Ovary (tissue), 9 donors: ENCODE measurements around the gene DUSP16. TPM values are rescaled to one million over a fixed set of nuclear protein-coding genes. Genes with fewer than 3 reads are reported as not detected.
"Not testable (repeated sequence)": the region's sequence is repeated elsewhere in the genome, so short reads cannot be mapped to it uniquely, and the experiment has no call there.

Source experiments
- DNase-seq, 5 donors: peaks; one replicate each; pipeline ENCODE4 v3.0.0-alpha.2; 2019 to 2020
- H3K27ac ChIP-seq, 2 donors: fragments of 200-600 bp; one replicate each; pipeline versions ENCODE4 v1.5.1 to v1.8.0; 2019 to 2022
- H3K27me3 ChIP-seq: fragments of 200-600 bp; one replicate; pipeline ENCODE4 v1.8.0; 2022
- H3K36me3 ChIP-seq: fragments of 200-600 bp; sonication (generic); one replicate; pipeline ENCODE4 v1.5.1; 2019
- H3K4me1 ChIP-seq: one replicate; pipeline ENCODE4 v1.8.1; 2013; ENCODE audit warnings: mild to moderate bottlenecking, moderate library complexity; ENCODE audit not compliant: insufficient read depth
- H3K4me3 ChIP-seq: fragments of 200-600 bp; sonication (generic); one replicate; pipeline ENCODE4 v1.5.1; 2017
- H3K9me3 ChIP-seq, 2 donors: fragments of 200-600 bp in 1 of 2; sonication (generic) in 1 of 2; one replicate each; pipeline versions ENCODE4 v1.5.1 to v1.8.1; 2013 to 2019; ENCODE audit warnings: mild to moderate bottlenecking in 1 of 2, moderate library complexity in 1 of 2
- EP300 ChIP-seq: sonication (generic); formaldehyde crosslinking; IDR thresholded peaks from one replicate; pipeline ENCODE4 v1.6.1; 2017; ENCODE audit warnings: antibody characterized with exemption
- POLR2A ChIP-seq: fragments of 450-650 bp; IDR thresholded peaks from one replicate; pipeline ENCODE4 v1.6.1; 2017; ENCODE audit warnings: antibody characterized with exemption, mild to moderate bottlenecking, moderate library complexity
- WGBS, 3 donors: extraction: QIAGEN DNeasy Blood & Tissue Kit in 1 of 3; methylation state at CpG; one replicate each; pipeline versions ENCODE4 v1.1.5 to v1.1.7; 2013 to 2017; 5-methylcytosine and 5-hydroxymethylcytosine counted together
- intact Hi-C, 4 donors: fragments of 100-400 bp; cut with DNase I; formaldehyde crosslinking; loops; one replicate each; pipeline versions ENCODE4 v1.11.0 to v1.15.1; 2022 to 2023
- polyA plus RNA-seq, 2 donors: library from polyadenylated mRNA; stranded (reverse); fragments of 200-250 nt in 1 of 2; fragments of 350-450 nt in 1 of 2; fragmentation: Illumina TruSeq in 1 of 2; extraction: RNeasy Lipid Tissue Mini Kit (QIAGEN cat#74804) in 1 of 2; gene quantifications; one replicate each; pipeline ENCODE4 v1.2.3, GENCODE V29; 2013 to 2014
- total RNA-seq, 7 donors: library from RNA; depleted of rRNA in 2 of 7; stranded (reverse); fragments of >200 nt in 2 of 7; fragmentation: NEBNext Ultra II Directional in 3 of 7; extraction: Animal tissue kit (Norgen Biotek cat#: 25700) in 3 of 7; gene quantifications; one replicate each; pipeline versions ENCODE4 v1.1.0 to v1.2.4, GENCODE V29; 2016 to 2023
- TF ChIP-seq, protein P1 (sequence below), 3 donors: fragments of 450-650 bp in 2 of 3; fragments of 200-600 bp in 1 of 3; IDR thresholded peaks; one replicate each; pipeline versions ENCODE4 v1.5.1 to v1.8.0; 2016 to 2022; ENCODE audit warnings: antibody characterized with exemption in 3 of 3, mild to moderate bottlenecking in 1 of 3
- donor health status: DM: no; HTN: no; CAD: no; lungs with moderate emphysema.
- donor health status: DM: no; HTN: no; CAD: no.
- donor health status: Bipolar disorder and iron deficiency.
- donor health status: DM: yes; HTN: yes; CAD: no.
- donor health status: DM: no; HTN: no; CAD: no.
- donor health status: DM: yes; HTN: yes; CAD: no.

Gene DUSP16
- total and polyA plus RNA-seq, 9 donors: 12.5 to 54.0 (median 27.3) TPM

DNA sequence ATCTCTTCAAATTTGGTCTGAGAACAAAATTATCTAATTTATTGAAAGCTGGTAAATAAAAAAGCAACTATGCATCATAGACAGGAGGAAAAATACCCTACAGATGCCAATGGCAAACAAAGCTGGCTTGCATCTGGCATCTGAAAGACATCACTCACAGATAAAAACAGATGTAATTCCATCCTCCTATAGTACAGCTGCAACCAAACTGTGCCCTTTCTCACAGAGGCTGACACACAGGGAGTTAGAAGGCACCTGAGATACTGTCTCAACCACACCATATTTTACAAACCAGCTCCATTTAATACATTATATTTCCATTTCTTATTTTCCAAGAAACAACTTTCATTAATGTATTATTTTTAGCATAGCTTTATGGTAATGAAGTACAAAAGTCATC, 39.4 kb downstream of the DUSP16 start:
- H3K4me3 ChIP-seq: no peak overlapping the region
- no peaks in the 10 kb centered on the region for H3K4me1 ChIP-seq
- H3K36me3 ChIP-seq: no peaks in the 10 kb centered on the region
- intact Hi-C loops: no loop called here
- H3K27ac ChIP-seq: no peak overlapping the region
- no peaks in the 10 kb centered on the region for H3K9me3 ChIP-seq
- no peaks in the 10 kb centered on the region for H3K27me3 ChIP-seq
- TF ChIP-seq POLR2A (no peak), EP300 (no peak)
- TF ChIP-seq, protein P1, sequence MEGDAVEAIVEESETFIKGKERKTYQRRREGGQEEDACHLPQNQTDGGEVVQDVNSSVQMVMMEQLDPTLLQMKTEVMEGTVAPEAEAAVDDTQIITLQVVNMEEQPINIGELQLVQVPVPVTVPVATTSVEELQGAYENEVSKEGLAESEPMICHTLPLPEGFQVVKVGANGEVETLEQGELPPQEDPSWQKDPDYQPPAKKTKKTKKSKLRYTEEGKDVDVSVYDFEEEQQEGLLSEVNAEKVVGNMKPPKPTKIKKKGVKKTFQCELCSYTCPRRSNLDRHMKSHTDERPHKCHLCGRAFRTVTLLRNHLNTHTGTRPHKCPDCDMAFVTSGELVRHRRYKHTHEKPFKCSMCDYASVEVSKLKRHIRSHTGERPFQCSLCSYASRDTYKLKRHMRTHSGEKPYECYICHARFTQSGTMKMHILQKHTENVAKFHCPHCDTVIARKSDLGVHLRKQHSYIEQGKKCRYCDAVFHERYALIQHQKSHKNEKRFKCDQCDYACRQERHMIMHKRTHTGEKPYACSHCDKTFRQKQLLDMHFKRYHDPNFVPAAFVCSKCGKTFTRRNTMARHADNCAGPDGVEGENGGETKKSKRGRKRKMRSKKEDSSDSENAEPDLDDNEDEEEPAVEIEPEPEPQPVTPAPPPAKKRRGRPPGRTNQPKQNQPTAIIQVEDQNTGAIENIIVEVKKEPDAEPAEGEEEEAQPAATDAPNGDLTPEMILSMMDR (IDR thresholded peaks at IDR 0.05): no peak
- no peak for DNase-seq

DNA sequence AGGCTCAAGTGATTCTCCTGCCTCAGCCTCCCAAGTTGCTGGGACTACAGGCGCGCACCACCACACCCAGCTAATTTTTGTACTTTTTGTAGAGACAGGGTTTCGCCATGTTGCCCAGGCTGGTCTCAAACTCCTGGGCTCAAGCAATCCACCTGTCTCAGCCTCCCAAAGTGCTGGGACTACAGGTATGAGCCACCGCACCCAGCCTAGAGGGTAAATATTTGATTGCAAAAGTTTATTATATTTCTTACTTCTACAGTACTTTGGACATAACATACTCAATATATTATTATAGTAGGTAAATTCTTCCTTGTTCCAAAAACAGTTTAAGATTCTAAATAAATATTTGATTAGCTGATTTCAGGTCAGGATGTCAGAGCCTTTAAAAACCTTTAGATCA, 40.0 kb downstream of the DUSP16 start:
- 97 to 99% (median 98%) methylated on average over 4 of the region's 4 CpGs for WGBS, 3 donors
- intact Hi-C loops, H3K4me3 ChIP-seq, H3K27ac ChIP-seq, H3K4me1 ChIP-seq, H3K36me3 ChIP-seq, H3K9me3 ChIP-seq, H3K27me3 ChIP-seq, DNase-seq: not testable (repeated sequence)

DNA sequence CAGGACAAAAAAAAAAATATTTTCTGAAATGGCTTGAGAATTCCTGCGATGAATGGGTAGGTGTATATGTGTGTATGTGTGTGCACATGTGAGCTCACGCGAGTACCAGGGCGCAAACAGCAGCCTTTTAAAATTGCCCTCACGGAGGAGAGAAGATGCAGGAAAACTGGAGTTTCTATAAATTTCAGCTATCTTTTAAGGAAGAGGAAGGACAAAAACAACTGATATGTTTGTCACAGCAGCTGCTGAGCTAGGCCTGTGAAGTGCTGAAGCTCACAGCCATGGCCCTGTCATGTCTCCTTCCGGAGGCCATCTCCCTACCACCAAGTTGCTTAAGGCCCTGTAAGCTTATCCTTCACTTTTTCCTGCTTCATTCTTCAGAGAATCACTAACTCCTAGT, 40.8 kb downstream of the DUSP16 start:
- H3K27ac ChIP-seq: no peak overlapping the region
- H3K27me3 ChIP-seq: no peaks in the 10 kb centered on the region
- H3K36me3 ChIP-seq: no peaks in the 10 kb centered on the region
- TF ChIP-seq, protein P1 (IDR thresholded peaks at IDR 0.05): no peak
- TF ChIP-seq POLR2A (no peak), EP300 (no peak)
- no peaks in the 10 kb centered on the region for H3K9me3 ChIP-seq
- no peak overlapping the region for H3K4me3 ChIP-seq
- no peak for DNase-seq
- 85 to 93% (median 88%) methylated on average over 6 of the region's 6 CpGs for WGBS, 3 donors
- no peaks in the 10 kb centered on the region for H3K4me1 ChIP-seq
- intact Hi-C loops: no loop called here

DNA sequence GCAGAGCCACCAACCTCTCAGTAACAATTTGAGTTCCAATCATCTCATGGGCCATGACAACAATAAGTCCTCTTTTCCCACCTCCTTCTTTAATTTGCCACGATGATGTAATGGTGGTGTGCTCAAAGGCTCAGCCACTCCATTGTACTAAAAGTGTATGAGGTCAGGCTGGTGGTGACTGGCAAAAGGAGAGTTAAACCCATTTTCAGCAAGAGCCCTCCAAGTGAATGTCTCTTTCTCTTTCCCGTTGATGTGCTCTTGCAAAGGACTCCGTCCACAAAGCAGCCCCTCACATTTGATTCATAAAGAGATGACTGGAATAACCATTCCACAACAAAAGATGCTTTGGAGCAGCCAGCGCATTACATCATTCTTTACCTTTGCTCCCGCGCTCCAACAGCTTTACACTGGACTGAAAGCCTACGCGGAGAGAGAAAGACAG, 41.6 kb downstream of the DUSP16 start:
- H3K36me3 ChIP-seq: no peaks in the 10 kb centered on the region
- intact Hi-C loops: no loop called here
- no peaks in the 10 kb centered on the region for H3K4me1 ChIP-seq
- H3K4me3 ChIP-seq: no peak overlapping the region
- no peaks in the 10 kb centered on the region for H3K27me3 ChIP-seq
- no peak overlapping the region for H3K27ac ChIP-seq
- TF ChIP-seq EP300 (no peak), POLR2A (no peak)
- TF ChIP-seq, protein P1 (IDR thresholded peaks at IDR 0.05): no peak
- WGBS, 3 donors: 91 to 93% (median 92%) methylated on average over 8 of the region's 8 CpGs
- H3K9me3 ChIP-seq: no peaks in the 10 kb centered on the region
- DNase-seq: no peak

DNA sequence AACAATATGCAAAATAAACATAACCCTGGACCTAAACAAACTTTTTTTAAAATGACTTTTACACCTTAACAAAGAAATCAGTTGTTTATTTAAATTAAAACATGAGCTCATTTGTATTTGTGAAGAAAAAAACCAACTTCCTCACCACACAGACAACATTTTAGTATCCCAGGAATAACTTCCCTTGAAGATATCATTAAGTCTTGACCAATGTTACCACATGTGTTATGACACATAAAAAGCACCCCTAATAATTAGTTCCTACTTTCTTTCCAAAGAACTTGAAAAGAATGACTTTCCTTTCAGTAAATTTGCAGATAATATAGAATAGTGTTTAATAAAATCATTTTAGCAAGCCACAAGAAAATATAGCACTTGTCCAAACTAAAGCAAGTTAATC, 42.4 kb downstream of the DUSP16 start:
- DNase-seq: no peak
- Histone ChIP-seq H3K36me3 (no peaks in the 10 kb centered on the region), H3K4me3 (no peak overlapping the region)

More for the DNA sequence above, 42.4 kb downstream of the DUSP16 start:
- H3K27ac ChIP-seq: no peak overlapping the region
- no peaks in the 10 kb centered on the region for H3K9me3 ChIP-seq
- intact Hi-C loops: no loop called here
- no peaks in the 10 kb centered on the region for H3K4me1 ChIP-seq
- H3K27me3 ChIP-seq: no peaks in the 10 kb centered on the region
- TF ChIP-seq POLR2A: no peak
- TF ChIP-seq EP300: no peak
- TF ChIP-seq, protein P1 (IDR thresholded peaks at IDR 0.05): no peak
